PFSK-1 (cell line): ENCODE measurements around the gene FBXW4.

Experiments used
- POLR2AphosphoS5 ChIP-seq: IDR thresholded peaks from 2 replicates; pipeline ENCODE4 v1.6.1; 2012; ENCODE audit warnings: low read depth, mild to moderate bottlenecking, control low read depth, low read length, moderate library complexity
- SIN3A ChIP-seq: IDR thresholded peaks from 2 replicates; pipeline ENCODE4 v1.6.1; 2012; ENCODE audit warnings: mild to moderate bottlenecking, low read length, moderate library complexity, borderline replicate concordance; ENCODE audit not compliant: insufficient read depth
- TAF1 ChIP-seq: IDR thresholded peaks from 2 replicates; pipeline ENCODE4 v1.6.1; 2012; ENCODE audit warnings: low read length, control low read depth, borderline replicate concordance; ENCODE audit not compliant: insufficient read depth
- TF ChIP-seq, protein P1 (sequence below), 2 experiments: IDR thresholded peaks; 2 replicates each; pipeline versions ENCODE4 v1.6.1 to v1.8.0; 2011 to 2012; ENCODE audit warnings: low read depth in 2 of 2, low read length in 2 of 2, control low read depth in 1 of 2, inconsistent platforms in 1 of 2, mild to moderate bottlenecking in 1 of 2, moderate library complexity in 1 of 2; ENCODE audit not compliant: insufficient read depth in 1 of 2

DNA sequence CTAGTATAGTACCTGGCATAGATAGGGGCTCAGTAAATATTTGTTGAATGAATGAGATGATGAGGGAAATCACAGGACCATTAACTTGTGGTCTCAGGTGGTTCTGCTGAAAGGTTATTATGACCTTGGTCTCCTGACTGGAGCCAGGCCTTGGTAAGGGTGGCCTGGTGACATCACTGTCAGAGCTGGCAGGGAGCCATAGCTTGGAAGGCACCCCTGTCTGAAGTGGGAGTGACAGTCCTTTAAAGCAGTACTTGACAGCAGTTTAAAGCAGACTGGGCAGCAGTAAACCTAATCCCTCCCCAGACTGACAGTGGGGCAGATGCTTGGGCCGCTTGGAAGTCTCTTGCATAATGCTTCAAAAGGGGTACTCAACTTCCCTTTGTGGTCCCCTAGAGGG is 93.4 kb downstream of the FBXW4 start:
- TF ChIP-seq, protein P1, sequence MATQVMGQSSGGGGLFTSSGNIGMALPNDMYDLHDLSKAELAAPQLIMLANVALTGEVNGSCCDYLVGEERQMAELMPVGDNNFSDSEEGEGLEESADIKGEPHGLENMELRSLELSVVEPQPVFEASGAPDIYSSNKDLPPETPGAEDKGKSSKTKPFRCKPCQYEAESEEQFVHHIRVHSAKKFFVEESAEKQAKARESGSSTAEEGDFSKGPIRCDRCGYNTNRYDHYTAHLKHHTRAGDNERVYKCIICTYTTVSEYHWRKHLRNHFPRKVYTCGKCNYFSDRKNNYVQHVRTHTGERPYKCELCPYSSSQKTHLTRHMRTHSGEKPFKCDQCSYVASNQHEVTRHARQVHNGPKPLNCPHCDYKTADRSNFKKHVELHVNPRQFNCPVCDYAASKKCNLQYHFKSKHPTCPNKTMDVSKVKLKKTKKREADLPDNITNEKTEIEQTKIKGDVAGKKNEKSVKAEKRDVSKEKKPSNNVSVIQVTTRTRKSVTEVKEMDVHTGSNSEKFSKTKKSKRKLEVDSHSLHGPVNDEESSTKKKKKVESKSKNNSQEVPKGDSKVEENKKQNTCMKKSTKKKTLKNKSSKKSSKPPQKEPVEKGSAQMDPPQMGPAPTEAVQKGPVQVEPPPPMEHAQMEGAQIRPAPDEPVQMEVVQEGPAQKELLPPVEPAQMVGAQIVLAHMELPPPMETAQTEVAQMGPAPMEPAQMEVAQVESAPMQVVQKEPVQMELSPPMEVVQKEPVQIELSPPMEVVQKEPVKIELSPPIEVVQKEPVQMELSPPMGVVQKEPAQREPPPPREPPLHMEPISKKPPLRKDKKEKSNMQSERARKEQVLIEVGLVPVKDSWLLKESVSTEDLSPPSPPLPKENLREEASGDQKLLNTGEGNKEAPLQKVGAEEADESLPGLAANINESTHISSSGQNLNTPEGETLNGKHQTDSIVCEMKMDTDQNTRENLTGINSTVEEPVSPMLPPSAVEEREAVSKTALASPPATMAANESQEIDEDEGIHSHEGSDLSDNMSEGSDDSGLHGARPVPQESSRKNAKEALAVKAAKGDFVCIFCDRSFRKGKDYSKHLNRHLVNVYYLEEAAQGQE (IDR thresholded peaks at IDR 0.05; ENCODE audit: insufficient read depth in 1 of 2, low read depth in 2 of 2, low read length in 2 of 2): no peak
- TF ChIP-seq TAF1 (no peak), SIN3A (no peak), POLR2AphosphoS5 (no peak)
